Lung microvascular endothelial cell (primary cell): ENCODE data around the gene FFAR3. TPM values are rescaled to one million over a fixed set of nuclear protein-coding genes. Genes with fewer than 3 reads are reported as not detected.
"Not testable (repeated sequence)": the region's sequence is repeated elsewhere in the genome, so short reads cannot be mapped to it uniquely, and the experiment has no call there.

Experiments
- DNase-seq, 2 donors: peaks; one replicate each; pipeline versions ENCODE4 v3.0.0 to v3.0.0-alpha.2; 2010; ENCODE audit warnings: low read depth in 2 of 2
- total RNA-seq: library from RNA; depleted of rRNA; stranded (reverse); fragments of >200 nt; gene quantifications from 2 replicates; pipeline ENCODE4 v1.2.1, GENCODE V29; 2014

The FFAR3 gene
- total RNA-seq, 1 donor from 2014 or later = under 0.01 TPM

DNA sequence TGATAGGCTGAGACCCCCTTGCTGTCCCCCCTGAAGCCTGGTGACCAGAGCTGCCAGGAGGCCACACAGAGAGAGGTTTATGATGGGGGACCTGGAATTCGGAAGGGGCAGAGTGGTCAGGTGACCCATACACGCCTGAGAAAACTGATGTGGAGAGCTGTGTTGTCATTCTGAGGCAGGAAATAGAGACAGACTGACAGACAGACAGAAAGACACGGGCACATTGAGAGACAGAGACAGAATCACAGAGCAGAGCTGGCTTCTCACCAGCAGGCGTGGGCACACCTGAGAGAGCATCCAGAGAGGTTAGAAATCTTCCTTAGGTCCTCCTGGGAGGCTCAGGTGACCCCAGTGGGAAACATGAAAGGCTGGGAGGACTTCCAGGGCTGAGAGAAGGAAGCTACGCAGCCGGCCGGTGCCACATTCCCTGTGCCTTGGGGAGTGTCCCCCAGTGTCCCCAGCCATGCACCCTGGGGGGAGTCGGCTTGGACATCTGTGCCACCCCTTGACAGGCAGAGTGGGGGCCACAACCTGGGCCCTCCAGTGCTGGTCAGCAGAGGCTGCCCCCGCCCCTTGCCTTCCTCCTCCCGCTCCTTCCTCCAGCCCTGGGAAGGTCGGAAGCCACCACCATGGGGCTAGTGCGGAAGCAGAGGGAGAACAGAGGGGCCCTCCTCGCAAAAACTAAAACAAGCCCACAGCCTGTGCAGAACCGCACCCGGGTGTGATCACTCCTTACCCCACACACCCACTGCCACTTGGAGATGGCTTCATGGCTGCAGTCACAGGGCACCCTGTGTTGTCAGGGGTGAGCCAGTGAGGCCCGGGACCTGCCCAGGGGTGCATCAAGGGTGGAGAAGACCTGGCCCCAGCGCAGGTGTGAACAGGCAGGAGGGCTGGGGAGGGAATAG is 8.4 kb upstream of the FFAR3 start:
- no peak for DNase-seq

DNA sequence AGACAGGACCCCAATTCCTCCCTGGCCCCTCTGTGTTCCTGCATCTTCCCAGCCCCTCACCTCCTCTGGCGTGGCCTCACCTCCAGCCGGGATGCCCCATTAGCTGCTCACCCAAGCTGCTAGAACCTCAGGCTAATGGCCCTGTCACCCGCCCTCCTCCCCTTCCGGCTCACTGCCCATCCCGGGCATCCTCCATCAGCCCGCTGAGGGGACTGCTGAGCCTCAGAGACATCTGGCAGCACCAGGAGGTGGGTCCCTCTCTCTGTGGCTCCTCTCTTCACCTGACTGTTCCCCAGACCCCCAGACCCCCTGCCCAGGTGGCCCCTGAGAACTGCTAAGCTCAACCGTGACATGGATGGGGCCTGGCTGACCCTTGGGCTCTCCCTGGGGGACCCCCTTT is 7.7 kb upstream of the FFAR3 start:
- no peak for DNase-seq

DNA sequence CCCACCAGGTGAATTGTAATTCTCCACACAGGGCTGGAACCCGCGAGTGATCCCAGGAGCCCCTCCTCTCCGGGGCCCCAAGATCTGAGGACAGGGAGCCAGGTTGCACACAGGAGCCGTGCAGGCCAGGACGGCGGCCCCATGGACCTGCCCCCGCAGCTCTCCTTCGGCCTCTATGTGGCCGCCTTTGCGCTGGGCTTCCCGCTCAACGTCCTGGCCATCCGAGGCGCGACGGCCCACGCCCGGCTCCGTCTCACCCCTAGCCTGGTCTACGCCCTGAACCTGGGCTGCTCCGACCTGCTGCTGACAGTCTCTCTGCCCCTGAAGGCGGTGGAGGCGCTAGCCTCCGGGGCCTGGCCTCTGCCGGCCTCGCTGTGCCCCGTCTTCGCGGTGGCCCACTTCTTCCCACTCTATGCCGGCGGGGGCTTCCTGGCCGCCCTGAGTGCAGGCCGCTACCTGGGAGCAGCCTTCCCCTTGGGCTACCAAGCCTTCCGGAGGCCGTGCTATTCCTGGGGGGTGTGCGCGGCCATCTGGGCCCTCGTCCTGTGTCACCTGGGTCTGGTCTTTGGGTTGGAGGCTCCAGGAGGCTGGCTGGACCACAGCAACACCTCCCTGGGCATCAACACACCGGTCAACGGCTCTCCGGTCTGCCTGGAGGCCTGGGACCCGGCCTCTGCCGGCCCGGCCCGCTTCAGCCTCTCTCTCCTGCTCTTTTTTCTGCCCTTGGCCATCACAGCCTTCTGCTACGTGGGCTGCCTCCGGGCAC is 6.7 kb upstream of the FFAR3 start:
- DNase-seq = no peak

DNA sequence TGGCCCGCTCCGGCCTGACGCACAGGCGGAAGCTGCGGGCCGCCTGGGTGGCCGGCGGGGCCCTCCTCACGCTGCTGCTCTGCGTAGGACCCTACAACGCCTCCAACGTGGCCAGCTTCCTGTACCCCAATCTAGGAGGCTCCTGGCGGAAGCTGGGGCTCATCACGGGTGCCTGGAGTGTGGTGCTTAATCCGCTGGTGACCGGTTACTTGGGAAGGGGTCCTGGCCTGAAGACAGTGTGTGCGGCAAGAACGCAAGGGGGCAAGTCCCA is 6.1 kb upstream of the FFAR3 start:
- no peak for DNase-seq

DNA sequence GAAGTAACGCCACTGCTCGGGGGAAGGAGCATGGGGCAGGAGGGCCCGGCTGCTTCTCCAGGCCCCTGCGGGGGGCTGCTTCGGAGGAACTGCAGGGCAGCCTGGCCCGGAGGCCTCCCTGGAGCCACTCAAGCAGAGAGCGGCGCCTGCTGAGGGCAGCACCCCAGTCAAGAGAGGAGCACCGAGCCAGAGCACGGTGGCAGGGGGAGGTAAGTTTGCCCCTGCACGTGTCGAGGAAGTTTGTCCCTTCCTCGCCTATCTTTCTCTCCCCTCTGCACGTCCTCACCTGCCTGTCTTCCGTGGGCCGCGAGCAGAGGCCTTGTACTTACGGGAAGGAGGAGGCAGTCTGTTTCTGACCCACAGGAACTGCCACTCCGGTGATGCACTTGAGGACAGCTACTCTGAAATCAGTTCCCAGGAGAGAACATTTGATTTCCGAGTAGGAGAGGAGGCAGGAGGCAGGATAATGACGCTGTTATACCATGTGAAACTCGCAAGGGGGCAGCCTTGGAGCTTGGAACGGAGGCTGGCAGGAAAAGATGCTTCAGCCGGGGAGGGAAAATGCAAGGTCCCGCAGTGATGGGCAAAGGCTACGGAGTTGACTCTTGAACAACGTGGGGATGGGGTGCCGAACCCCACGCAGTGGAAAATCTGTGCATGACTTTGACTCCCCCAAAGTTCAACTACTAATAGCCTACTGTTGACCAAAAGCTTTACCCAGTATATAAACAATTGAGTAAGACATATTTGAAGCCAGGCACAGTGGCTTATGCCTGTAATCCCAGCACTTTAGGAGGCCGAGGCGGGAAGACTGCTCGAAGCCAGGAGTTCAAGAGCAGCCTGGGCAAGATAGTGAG is 5.6 kb upstream of the FFAR3 start:
- DNase-seq = peak; percentile 71 to 87

DNA sequence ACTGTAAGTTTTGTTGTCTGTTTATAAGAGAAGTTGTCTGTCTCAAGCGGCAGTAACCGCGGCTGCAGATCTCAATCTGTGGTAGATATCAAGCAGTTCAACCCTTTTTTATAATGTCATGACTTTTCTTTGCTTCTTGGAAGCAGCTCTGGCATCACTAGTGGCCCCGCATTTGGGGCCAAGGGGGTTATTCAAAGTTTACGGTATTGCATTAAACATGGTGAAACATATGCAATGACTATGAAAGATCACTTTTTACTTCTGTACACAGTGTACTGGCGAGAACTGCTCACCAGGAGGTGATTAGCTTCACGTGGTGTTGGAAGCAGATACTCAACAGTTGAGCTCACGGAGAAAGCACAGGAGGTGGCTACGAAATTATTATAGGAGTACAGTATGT is 4.6 kb upstream of the FFAR3 start:
- DNase-seq = no peak

DNA sequence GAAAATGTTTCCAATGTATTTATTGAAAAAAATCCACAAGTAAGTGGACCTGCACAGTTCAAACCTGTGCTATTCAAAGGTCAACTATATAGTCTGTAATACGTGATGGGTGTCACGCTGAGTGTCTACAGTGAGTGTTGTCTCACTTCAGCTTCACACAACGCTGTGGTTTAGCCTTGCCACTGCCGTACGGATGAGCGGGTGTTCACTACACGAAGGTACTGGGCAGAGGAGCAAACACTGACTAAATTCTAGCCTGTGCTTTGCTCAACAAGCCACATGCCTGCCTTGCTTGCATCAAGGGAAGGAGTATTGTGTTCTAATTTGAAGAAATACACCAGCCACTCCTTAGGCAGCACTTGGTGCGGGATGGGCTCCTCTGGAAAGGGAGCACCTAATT is 3.4 kb upstream of the FFAR3 start:
- DNase-seq = no peak

DNA sequence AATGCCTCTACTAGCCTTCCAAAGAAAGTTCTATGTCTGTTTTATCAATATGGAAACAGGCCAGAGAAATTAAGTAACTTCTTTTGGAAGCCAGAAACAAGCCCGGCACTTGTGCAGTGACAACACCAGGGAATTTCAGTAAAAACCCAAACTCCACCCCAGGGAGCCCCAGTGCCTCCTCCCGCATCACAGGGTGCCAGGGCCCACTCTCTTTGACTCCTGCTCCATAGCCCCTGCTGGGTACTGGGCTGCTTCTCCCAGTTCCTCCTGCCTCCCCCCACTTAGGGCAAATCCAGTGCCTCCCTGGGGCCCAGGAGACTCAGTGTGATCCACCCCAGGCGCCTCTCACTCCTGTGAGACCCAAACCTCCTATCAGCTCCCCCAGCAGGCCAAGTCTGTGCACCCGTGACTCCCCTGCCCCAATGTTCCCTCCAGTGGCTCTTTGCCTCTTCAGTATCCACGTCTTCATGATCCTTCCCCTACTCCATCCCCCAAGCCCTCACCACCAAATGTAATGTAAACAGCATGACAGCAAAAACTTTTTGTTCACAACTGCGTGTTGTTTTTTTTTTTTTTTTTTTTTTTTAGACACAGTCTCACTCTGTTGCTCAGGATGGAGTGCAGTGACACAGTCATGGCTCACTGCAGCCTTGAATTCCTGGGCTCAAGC is 2.3 kb upstream of the FFAR3 start:
- no peak for DNase-seq

DNA sequence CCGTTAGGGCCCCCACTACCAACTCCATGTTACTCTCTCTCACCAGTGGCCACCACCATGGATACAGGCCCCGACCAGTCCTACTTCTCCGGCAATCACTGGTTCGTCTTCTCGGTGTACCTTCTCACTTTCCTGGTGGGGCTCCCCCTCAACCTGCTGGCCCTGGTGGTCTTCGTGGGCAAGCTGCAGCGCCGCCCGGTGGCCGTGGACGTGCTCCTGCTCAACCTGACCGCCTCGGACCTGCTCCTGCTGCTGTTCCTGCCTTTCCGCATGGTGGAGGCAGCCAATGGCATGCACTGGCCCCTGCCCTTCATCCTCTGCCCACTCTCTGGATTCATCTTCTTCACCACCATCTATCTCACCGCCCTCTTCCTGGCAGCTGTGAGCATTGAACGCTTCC is 574 bp downstream of the FFAR3 start:
- DNase-seq = not testable (repeated sequence)

DNA sequence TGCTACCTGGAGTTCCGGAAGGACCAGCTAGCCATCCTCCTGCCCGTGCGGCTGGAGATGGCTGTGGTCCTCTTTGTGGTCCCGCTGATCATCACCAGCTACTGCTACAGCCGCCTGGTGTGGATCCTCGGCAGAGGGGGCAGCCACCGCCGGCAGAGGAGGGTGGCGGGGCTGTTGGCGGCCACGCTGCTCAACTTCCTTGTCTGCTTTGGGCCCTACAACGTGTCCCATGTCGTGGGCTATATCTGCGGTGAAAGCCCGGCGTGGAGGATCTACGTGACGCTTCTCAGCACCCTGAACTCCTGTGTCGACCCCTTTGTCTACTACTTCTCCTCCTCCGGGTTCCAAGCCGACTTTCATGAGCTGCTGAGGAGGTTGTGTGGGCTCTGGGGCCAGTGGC is 1.1 kb downstream of the FFAR3 start:
- not testable (repeated sequence) for DNase-seq

DNA sequence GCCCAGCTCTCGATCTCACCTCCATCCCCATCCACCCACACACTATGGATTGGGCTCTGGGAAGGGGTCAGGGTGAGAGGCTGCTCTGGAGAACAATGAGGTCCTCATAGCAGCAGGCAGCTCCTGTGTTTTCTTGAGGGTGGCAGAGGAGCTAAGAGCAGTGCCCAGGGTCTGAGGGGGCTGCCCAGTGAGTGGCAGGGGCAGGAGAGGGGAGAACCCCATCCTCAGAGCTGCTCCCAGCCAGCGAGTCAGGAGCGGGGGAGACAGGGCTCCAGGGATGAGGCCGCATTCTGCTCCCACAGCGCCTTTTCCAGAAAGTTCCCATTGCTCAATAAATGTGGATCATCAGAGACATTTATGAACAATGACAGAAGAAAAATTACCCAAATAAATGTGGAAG is 1.8 kb downstream of the FFAR3 start:
- not testable (repeated sequence) for DNase-seq

DNA sequence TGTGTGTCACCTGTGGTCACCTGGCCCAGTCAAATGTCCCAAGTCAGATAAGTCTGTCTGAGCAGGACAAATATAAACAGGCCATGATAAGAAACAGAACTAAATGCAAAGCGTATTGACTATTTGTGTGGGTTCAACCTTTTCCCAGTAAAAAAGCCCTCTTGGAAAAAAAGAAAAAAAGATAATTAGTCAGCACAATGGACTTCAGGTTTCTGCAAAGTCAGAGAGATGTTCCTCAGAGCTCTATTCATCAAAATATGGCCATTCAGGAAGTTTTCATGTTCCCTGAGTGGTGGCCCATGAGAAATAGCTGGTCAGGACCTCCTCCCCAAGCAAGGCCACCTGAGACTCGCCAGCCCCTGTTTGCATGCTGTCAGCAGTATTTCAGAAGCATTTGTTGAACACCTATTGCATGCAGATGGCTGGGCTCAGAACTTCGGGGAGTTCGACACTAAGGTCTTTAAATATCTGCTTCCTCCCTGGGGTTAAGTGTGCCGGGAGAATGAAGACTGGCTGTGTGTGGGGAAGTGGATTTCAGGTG is 2.7 kb downstream of the FFAR3 start:
- DNase-seq = no peak

DNA sequence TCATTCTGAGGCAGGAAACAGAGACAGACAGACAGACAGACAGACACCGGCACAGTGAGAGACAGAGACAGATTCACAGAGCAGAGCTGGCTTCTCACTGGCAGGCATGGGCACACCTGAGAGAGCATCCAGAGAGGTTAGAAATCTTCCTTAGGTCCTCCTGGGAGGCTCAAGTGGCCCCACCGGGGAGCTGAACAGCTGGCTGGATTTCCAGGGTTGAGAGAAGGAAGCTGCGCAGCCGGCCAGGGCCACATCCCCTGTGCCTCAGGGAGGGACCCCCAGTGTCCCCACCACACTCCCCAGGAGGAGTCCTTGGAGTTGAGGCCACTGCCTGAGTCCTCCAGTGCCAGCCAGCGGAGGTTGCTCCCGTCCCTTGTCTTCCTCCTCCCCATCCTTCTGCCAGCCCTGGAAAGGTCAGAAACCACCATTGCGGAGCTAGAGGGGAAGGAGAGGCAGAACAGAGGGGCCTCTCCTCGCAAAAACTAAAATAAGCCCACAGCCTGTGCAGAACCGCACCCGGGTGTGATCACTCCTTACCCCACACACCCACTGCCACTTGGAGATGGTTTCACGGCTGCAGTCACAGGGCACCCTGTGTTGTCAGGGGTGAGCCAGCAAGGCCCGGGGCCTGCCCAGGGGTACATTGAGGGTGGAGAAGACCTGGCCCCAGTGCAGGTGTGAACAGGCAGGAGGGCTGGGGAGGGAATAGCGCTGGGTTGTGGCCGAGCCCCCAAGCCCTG is 4.2 kb downstream of the FFAR3 start:
- no peak for DNase-seq

DNA sequence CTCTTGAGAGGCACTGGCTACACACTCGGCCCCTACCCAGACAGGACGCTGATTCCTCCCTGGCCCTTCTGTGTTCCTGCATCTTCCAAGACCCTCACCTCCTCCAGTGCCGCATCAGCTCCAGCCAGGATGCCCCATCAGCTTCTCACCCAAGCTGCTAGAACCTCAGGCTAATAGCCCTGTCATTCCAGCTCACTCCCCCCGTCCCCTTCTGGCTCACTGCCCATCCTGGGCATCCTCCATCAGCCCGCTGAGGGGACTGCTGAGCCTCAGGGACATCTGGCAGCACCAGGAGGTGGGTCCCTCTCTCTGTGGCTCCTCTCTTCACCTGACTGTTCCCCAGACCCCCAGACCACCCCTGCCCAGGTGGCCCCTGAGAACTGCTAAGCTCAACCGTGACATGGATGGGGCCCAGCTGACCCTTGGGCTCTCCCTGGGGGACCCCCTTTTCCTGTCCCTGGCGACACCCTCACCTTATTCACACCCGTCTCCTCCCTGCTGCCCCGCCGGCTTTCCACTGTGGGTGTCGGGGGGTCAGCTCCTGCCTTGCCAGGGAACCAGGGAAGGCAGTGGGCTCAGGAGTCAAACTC is 4.8 kb downstream of the FFAR3 start:
- no peak for DNase-seq

DNA sequence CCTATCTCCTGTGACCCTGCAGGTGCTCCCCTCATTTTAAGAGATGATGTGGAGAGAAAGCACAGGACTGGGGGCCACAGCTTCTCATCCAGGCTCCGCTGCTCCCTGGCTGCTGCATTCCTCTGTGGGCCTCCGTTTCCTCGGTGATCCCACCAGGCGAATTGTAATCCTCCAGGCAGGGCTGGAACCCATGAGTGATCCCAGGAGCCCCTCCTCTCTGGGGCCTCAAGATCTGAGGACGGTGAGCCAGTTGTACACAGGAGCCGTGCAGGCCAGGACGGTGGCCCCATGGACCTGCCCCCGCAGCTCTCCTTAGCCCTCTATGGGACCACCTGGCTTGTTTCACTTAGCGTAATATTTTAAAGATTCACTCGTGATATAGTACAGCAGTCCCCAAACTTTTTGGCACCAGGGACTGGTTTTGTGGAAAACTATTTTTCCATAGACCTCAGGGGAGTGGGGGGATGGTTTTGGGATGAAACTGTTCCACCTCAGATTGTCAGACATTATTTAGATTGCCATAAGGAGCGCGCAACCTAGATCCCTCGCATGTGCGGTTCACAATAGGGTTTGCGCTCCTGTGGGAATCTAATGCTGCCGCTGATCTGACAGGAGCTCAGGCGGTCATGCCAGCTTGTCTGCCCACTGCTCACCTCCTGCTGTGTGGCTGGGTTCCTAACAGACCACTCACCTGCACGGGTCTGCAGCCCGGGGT is 5.6 kb downstream of the FFAR3 start:
- DNase-seq = no peak

DNA sequence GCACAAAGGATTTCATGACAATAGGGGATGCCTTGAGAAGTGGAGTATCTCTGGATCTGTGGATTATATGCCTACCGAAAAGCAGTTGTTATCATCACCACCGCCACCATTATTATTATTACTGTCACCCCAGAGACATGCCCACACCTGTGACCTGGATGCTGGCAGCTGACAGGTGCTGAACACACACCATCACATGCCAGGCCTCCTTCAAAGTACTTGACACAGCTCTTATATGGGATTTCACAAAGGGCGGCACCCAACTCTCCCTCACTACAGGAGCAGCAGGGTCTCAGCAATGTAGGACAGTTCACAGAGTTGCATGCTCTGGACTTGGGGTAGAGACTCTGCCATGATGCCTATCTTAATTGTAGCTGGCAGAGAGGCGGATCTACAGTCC is 7.0 kb downstream of the FFAR3 start:
- DNase-seq = no peak

DNA sequence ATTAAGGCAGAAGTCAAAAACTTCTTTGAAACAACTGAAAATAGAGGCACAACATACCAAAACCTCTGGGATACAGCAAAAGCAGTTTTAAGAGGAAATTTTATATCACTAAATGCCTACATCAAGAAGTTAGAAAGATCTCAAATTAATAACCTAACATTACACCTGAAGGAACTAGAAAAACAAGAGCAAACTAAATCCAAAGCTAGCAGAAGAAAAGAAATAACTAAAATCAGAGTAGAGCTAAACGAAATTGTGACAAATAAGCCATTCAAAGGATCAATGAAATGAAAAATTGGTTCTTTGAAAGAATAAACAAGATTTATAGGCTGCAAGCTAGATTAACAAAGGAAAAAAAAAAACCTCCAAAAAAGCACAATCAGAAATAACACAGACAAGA is 10.1 kb downstream of the FFAR3 start:
- DNase-seq = no peak

DNA sequence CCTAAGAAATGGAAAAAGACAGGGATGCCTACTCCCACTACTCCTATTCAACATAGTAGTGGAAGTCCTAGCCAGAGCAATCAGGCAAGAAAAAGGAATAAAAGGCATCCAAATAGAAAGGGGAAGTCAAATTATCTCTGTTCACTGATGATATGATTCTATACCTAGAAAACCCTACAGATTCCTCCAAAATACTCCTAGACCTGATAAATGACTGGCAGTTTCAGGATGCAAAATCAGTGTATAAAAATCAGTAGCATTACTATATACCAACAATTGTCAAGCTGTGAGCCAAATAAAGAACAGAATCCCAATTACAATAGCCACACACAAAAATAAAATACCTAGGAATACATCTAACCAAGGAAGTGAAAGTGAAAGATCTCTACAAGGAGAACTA is 11.3 kb downstream of the FFAR3 start:
- no peak for DNase-seq

DNA sequence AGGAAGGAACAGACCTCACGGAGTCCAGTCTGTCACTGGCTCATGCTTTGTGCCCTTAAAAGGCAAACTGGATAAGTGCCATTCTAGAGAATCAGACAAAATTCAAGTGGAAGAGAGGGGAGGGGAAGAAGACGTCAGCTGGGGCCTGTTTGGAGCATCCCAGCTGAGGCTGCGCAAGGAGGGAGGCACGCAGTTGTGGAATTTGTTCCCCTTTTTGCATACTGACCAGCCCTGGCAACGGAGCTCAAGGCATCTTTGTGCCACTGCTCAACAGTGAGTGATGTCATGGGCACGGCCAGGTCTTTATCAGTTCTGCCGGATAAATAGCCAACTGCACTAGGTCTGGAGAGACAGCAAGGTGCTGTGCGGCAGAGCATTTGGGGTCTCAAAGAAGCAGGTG is 12.5 kb downstream of the FFAR3 start, which contains the start of gene GPR42:
Gene GPR42 (plus strand): TSS at position 347 of the 400 bp plus-strand sequence. CDS start 292 bp downstream, outside the sequence.
- no peak for DNase-seq
